K562 (cell line): ENCODE measurements around the gene GABRB3.

Experiments used
- CTCF ChIP-seq, 3 experiments: IDR thresholded peaks in 2 of 3; conservative IDR thresholded peaks in 1 of 3; 2 replicates each; pipeline ENCODE4 v1.5.1; 2011 to 2012; ENCODE audit warnings: low read length in 3 of 3, mild to moderate bottlenecking in 3 of 3, control low read depth in 2 of 3, improper control_type of control experiment in 1 of 3, inconsistent platforms in 1 of 3, low read depth in 1 of 3, mixed read lengths in 1 of 3, moderate library complexity in 1 of 3; ENCODE audit not compliant: insufficient read depth in 2 of 3
- JUN ChIP-seq, 2 experiments: sonication (generic) in 1 of 2; formaldehyde crosslinking in 1 of 2; IDR thresholded peaks; 2 replicates each; pipeline versions ENCODE4 v1.6.1 to v1.8.0; 2012 to 2022; ENCODE audit warnings: borderline replicate concordance in 2 of 2, mild to moderate bottlenecking in 2 of 2, improper control_type of control experiment in 1 of 2, low read depth in 1 of 2, low read length in 1 of 2, missing genetic modification reagents in 1 of 2
- KDM1A ChIP-seq, 2 experiments: fragments of 450-650 bp; IDR thresholded peaks; 2 replicates each; pipeline ENCODE4 v1.6.1; 2016; ENCODE audit warnings: mild to moderate bottlenecking in 2 of 2
- MXI1 ChIP-seq: IDR thresholded peaks from 2 replicates; pipeline ENCODE4 v1.6.1; 2011; ENCODE audit warnings: low read depth, mild to moderate bottlenecking, improper control_type of control experiment, low read length
- NELFE ChIP-seq: IDR thresholded peaks from 2 replicates; pipeline ENCODE4 v1.6.1; 2011; ENCODE audit warnings: mild to moderate bottlenecking; ENCODE audit not compliant: insufficient read depth, insufficient read length
- PREB ChIP-seq: sonication (generic); formaldehyde crosslinking; IDR thresholded peaks from 2 replicates; pipeline ENCODE4 v1.8.1; 2023; ENCODE audit warnings: mild to moderate bottlenecking, missing genetic modification reagents
- SOX6 ChIP-seq: fragments of 450-650 bp; IDR thresholded peaks from 2 replicates; pipeline ENCODE4 v1.6.1; 2014; ENCODE audit warnings: mild to moderate bottlenecking
- TARDBP ChIP-seq: fragments of 450-650 bp; IDR thresholded peaks from 2 replicates; pipeline ENCODE4 v1.6.1; 2016
- VEZF1 ChIP-seq: fragments of 200-800 bp; sonication (Bioruptor generic); IDR thresholded peaks from 2 replicates; pipeline ENCODE4 v1.6.1; 2017; ENCODE audit warnings: missing genetic modification characterization, missing compliant biosample characterization
- ZNF184 ChIP-seq: sonication (generic); formaldehyde crosslinking; IDR thresholded peaks from 2 replicates; pipeline ENCODE4 v1.5.0; 2020; ENCODE audit warnings: missing genetic modification reagents

GRCh38 chr15:26661107-26661506 is 111.8 kb downstream of the GABRB3 start:
- TF ChIP-seq CTCF (IDR thresholded peaks at IDR 0.05 in 2 of 3, conservative IDR thresholded peaks at IDR 0.05 in 1 of 3; ENCODE audit: insufficient read depth in 2 of 3, low read depth in 1 of 3, low read length in 3 of 3) (no peak), TARDBP (no peak), NELFE (no peak), KDM1A (IDR thresholded peaks at IDR 0.05) (no peak), MXI1 (no peak), SOX6 (no peak), ZNF184 (CRISPR knock-in tag) (no peak), VEZF1 (CRISPR knock-in tag) (no peak), PREB (CRISPR knock-in tag) (no peak), JUN (IDR thresholded peaks at IDR 0.05; ENCODE audit: borderline replicate concordance, low read depth, low read length) (no peak), JUN (CRISPR knock-in tag; IDR thresholded peaks at IDR 0.05; ENCODE audit: borderline replicate concordance) (no peak)
